Stimulated activated CD8-positive, alpha-beta memory T cell treated with anti-CD3 and anti-CD28 coated beads, Interleukin-2, amount 100 ng/mL, for 1 hour (primary cell): ENCODE results near the gene DPP6.

Experiments used
- DNase-seq, 2 donors: peaks; one replicate each; pipeline ENCODE4 v3.0.0-alpha.2; 2020; ENCODE audit warnings: low read depth in 2 of 2

The DPP6 gene

GRCh38 chr7:154412105-154412504 is 359.9 kb downstream of the DPP6 start:
- DNase-seq, result no peak

- no peak for DNase-seq
Observed at GRCh38 chr7:154415709-154416399, 363.7 kb downstream of the DPP6 start.

GRCh38 chr7:154416714-154417113 is 364.5 kb downstream of the DPP6 start:
- no peak for DNase-seq

GRCh38 chr7:154419344-154419743 is 367.1 kb downstream of the DPP6 start:
- no peak for DNase-seq

- DNase-seq, result no peak
Observed at GRCh38 chr7:154423231-154423630, 371.0 kb downstream of the DPP6 start.

GRCh38 chr7:154424350-154424749 is 372.2 kb downstream of the DPP6 start:
- DNase-seq, result no peak

- DNase-seq, result no peak
Observed at GRCh38 chr7:154425271-154425670, 373.1 kb downstream of the DPP6 start.

GRCh38 chr7:154426778-154427177 is 374.6 kb downstream of the DPP6 start:
- DNase-seq, result no peak

- DNase-seq, result no peak
Observed at GRCh38 chr7:154427533-154427932, 375.3 kb downstream of the DPP6 start.

GRCh38 chr7:154429666-154430404 is 377.6 kb downstream of the DPP6 start:
- DNase-seq, result no peak

- DNase-seq, result no peak
Observed at GRCh38 chr7:154430640-154431039, 378.4 kb downstream of the DPP6 start.

GRCh38 chr7:154431045-154431444 is 378.8 kb downstream of the DPP6 start:
- no peak for DNase-seq

GRCh38 chr7:154433632-154434598 is 381.7 kb downstream of the DPP6 start:
- no peak for DNase-seq

- no peak for DNase-seq
Observed at GRCh38 chr7:154436560-154436959, 384.4 kb downstream of the DPP6 start.

- no peak for DNase-seq
Observed at GRCh38 chr7:154437234-154437633, 385.0 kb downstream of the DPP6 start.

GRCh38 chr7:154438571-154439367 is 386.6 kb downstream of the DPP6 start:
- DNase-seq, result no peak

GRCh38 chr7:154440058-154440457 is 387.9 kb downstream of the DPP6 start:
- no peak for DNase-seq

GRCh38 chr7:154440651-154441050 is 388.5 kb downstream of the DPP6 start:
- no peak for DNase-seq

- DNase-seq, result no peak
Observed at GRCh38 chr7:154441811-154442210, 389.6 kb downstream of the DPP6 start.

GRCh38 chr7:154442939-154443338 is 390.7 kb downstream of the DPP6 start:
- no peak for DNase-seq

GRCh38 chr7:154450451-154450850 is 398.3 kb downstream of the DPP6 start:
- no peak for DNase-seq
